OCI-LY1 (cell line): ENCODE data around the gene P3H4.

Source experiments
- H2AFZ ChIP-seq: fragments of 200-600 bp; sonication (generic), shearing (Covaris generic); 2 replicates; pipeline ENCODE4 v1.6.0; 2014; ENCODE audit warnings: antibody characterized with exemption, mild to moderate bottlenecking, low read length
- H3F3A ChIP-seq: fragments of 200-600 bp; sonication (generic), shearing (Covaris generic); 2 replicates; pipeline ENCODE4 v1.6.0; 2014; ENCODE audit warnings: mild to moderate bottlenecking, antibody characterized with exemption, low read length, moderate library complexity; ENCODE audit not compliant: insufficient read depth
- H3K27ac ChIP-seq: fragments of 200-600 bp; sonication (generic); 2 replicates; pipeline ENCODE4 v1.5.1; 2014; ENCODE audit warnings: low read length, mixed run types, mild to moderate bottlenecking, low read depth; ENCODE audit not compliant: poor library complexity, severe bottlenecking
- H3K27me3 ChIP-seq: fragments of 200-600 bp; sonication (generic); 2 replicates; pipeline ENCODE4 v1.6.0; 2014; ENCODE audit warnings: antibody characterized with exemption, mild to moderate bottlenecking, low read length, moderate library complexity; ENCODE audit not compliant: insufficient read depth
- H3K36me3 ChIP-seq: fragments of 200-600 bp; sonication (generic); 2 replicates; pipeline ENCODE4 v1.6.1; 2014; ENCODE audit warnings: mild to moderate bottlenecking, antibody characterized with exemption, low read length, moderate library complexity, mixed read lengths; ENCODE audit not compliant: insufficient read depth
- H3K4me1 ChIP-seq: fragments of 200-600 bp; sonication (generic); 2 replicates; pipeline ENCODE4 v1.5.1; 2014; ENCODE audit warnings: mild to moderate bottlenecking, low read length, moderate library complexity; ENCODE audit not compliant: insufficient read depth, severe bottlenecking
- H3K4me2 ChIP-seq: fragments of 200-600 bp; sonication (generic), shearing (Covaris generic); 2 replicates; pipeline ENCODE4 v1.6.1; 2014; ENCODE audit warnings: low read length
- H3K4me3 ChIP-seq: fragments of 200-600 bp; sonication (generic); 2 replicates; pipeline ENCODE4 v1.5.1; 2014; ENCODE audit warnings: low read length, low read depth, mild to moderate bottlenecking, mixed read lengths; ENCODE audit not compliant: poor library complexity, severe bottlenecking
- H3K79me2 ChIP-seq: fragments of 200-600 bp; shearing (Covaris generic); 2 replicates; pipeline ENCODE4 v1.6.1; 2016; ENCODE audit warnings: mixed run types, low read length, mixed read lengths; ENCODE audit not compliant: insufficient read depth
- H3K9ac ChIP-seq: fragments of 200-600 bp; sonication (generic), shearing (Covaris generic); 2 replicates; pipeline ENCODE4 v1.6.1; 2014; ENCODE audit warnings: mild to moderate bottlenecking, low read length, mixed read lengths
- H3K9me2 ChIP-seq: fragments of 200-600 bp; sonication (generic), shearing (Covaris generic); 2 replicates; pipeline ENCODE4 v1.6.1; 2014; ENCODE audit warnings: low read depth, mild to moderate bottlenecking, low read length, mixed read lengths
- H3K9me3 ChIP-seq: fragments of 200-600 bp; shearing (Covaris generic); 2 replicates; pipeline ENCODE4 v1.6.1; 2014; ENCODE audit warnings: low read length, mixed read lengths
- H4K20me1 ChIP-seq: fragments of 200-600 bp; sonication (generic), shearing (Covaris generic); 2 replicates; pipeline ENCODE4 v1.6.0; 2016; ENCODE audit warnings: mild to moderate bottlenecking, low read length; ENCODE audit not compliant: insufficient read depth
- EZH2 ChIP-seq: fragments of 200-600 bp; sonication (generic), shearing (Covaris generic); IDR thresholded peaks from 2 replicates; pipeline ENCODE4 v1.8.0; 2017; ENCODE audit warnings: borderline replicate concordance, mixed run types, mild to moderate bottlenecking, antibody characterized with exemption, low read length, moderate library complexity, mixed read lengths
- TF ChIP-seq, protein P1 (sequence below): fragments of 200-600 bp; sonication (generic), shearing (Covaris generic); IDR thresholded peaks from 2 replicates; pipeline ENCODE4 v1.5.1; 2017; ENCODE audit warnings: mild to moderate bottlenecking, antibody characterized with exemption, low read length, moderate library complexity, mixed read lengths

The P3H4 gene

DNA sequence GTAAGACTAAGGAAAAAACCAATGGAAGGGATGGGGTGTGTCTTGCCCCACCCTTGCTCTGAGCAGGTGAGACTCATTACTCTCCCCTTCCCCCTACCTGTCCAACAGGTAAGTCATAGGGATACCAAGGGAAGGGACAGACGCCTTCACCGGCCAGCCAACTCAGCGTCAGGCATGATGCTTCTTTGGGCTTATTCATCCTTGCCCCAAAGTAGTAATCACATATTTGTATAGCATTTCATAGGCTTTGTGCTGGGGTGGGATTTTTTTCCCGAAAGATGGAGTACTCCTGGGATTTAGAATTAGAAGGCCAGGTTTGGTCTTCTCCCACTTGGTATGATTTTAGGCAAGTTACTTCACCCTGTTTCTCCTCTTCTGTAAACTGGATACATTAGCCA is 24.7 kb downstream of the P3H4 start:
- H3K79me2 ChIP-seq = no peaks in the 10 kb centered on the region
- no peaks in the 10 kb centered on the region for H4K20me1 ChIP-seq
- H3K4me2 ChIP-seq = no peak overlapping the region
- peaks cover 16% of the 10 kb centered on the region for H3K4me1 ChIP-seq
- no peak overlapping the region for H2AFZ ChIP-seq
- no peak overlapping the region for H3K27ac ChIP-seq
- H3F3A ChIP-seq = no peaks in the 10 kb centered on the region
- no peak for TF ChIP-seq EZH2
- TF ChIP-seq, protein P1, sequence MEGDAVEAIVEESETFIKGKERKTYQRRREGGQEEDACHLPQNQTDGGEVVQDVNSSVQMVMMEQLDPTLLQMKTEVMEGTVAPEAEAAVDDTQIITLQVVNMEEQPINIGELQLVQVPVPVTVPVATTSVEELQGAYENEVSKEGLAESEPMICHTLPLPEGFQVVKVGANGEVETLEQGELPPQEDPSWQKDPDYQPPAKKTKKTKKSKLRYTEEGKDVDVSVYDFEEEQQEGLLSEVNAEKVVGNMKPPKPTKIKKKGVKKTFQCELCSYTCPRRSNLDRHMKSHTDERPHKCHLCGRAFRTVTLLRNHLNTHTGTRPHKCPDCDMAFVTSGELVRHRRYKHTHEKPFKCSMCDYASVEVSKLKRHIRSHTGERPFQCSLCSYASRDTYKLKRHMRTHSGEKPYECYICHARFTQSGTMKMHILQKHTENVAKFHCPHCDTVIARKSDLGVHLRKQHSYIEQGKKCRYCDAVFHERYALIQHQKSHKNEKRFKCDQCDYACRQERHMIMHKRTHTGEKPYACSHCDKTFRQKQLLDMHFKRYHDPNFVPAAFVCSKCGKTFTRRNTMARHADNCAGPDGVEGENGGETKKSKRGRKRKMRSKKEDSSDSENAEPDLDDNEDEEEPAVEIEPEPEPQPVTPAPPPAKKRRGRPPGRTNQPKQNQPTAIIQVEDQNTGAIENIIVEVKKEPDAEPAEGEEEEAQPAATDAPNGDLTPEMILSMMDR = no peak
- H3K9me3 ChIP-seq = no peaks in the 10 kb centered on the region
- H3K9ac ChIP-seq = no peak overlapping the region
- H3K9me2 ChIP-seq = no peaks in the 10 kb centered on the region
- H3K36me3 ChIP-seq = no peaks in the 10 kb centered on the region
- no peaks in the 10 kb centered on the region; the same call in 1 of the 2 replicates for H3K27me3 ChIP-seq
- H3K4me3 ChIP-seq = no peak overlapping the region

GRCh38 chr17:41786227-41787020 is 25.3 kb downstream of the P3H4 start, which contains the start of gene JUP:
TSS of gene JUP (minus strand) at chr17:41786711. CDS start at chr17:41771854, 14,857 bp downstream.
- Histone ChIP-seq H2AFZ (no peak within 1 kb of the TSS), H3K4me3 (peak within 1 kb of the TSS; percentile 58), H3K27ac (no peak within 1 kb of the TSS), H3K4me1 (peaks cover 16% of the 10 kb centered on the region), H3K9me3 (no peaks in the 10 kb centered on the region), H3F3A (no peaks in the 10 kb centered on the region), H3K9me2 (no peaks in the 10 kb centered on the region), H4K20me1 (no peaks in the 10 kb centered on the region), H3K36me3 (no peaks in the 10 kb centered on the region), H3K9ac (peak within 1 kb of the TSS; percentile 43; the same call in 1 of the 2 replicates), H3K4me2 (peak within 1 kb of the TSS; percentile 64), H3K27me3 (no peaks in the 10 kb centered on the region; the same call in 1 of the 2 replicates), H3K79me2 (no peaks in the 10 kb centered on the region)
- TF ChIP-seq, protein P1 = peak; percentile 70
- no peak for TF ChIP-seq EZH2

- Histone ChIP-seq H2AFZ (no peak overlapping the region), H3K4me1 (peaks cover 16% of the 10 kb centered on the region), H3K9me3 (no peaks in the 10 kb centered on the region), H3F3A (no peaks in the 10 kb centered on the region), H3K4me3 (peak overlapping the region; percentile 58), H3K27me3 (no peaks in the 10 kb centered on the region; the same call in 1 of the 2 replicates), H4K20me1 (no peaks in the 10 kb centered on the region), H3K4me2 (peak overlapping the region; percentile 64), H3K79me2 (no peaks in the 10 kb centered on the region), H3K36me3 (no peaks in the 10 kb centered on the region), H3K27ac (no peak overlapping the region), H3K9ac (peak overlapping the region; percentile 43; the same call in 1 of the 2 replicates), H3K9me2 (no peaks in the 10 kb centered on the region)
- TF ChIP-seq, protein P1 = no peak
- TF ChIP-seq EZH2 = no peak
Observed at GRCh38 chr17:41785859-41786226, 25.9 kb downstream of the P3H4 start.
